OCI-LY1 (cell line): Measurements from ENCODE around the gene NKAIN2.

Experiments used
- H2AFZ ChIP-seq: fragments of 200-600 bp; sonication (generic), shearing (Covaris generic); 2 replicates; pipeline ENCODE4 v1.6.0; 2014; ENCODE audit warnings: antibody characterized with exemption, mild to moderate bottlenecking, low read length
- H3F3A ChIP-seq: fragments of 200-600 bp; sonication (generic), shearing (Covaris generic); 2 replicates; pipeline ENCODE4 v1.6.0; 2014; ENCODE audit warnings: mild to moderate bottlenecking, antibody characterized with exemption, low read length, moderate library complexity; ENCODE audit not compliant: insufficient read depth
- H3K27ac ChIP-seq: fragments of 200-600 bp; sonication (generic); 2 replicates; pipeline ENCODE4 v1.5.1; 2014; ENCODE audit warnings: low read length, mixed run types, mild to moderate bottlenecking, low read depth; ENCODE audit not compliant: poor library complexity, severe bottlenecking
- H3K27me3 ChIP-seq: fragments of 200-600 bp; sonication (generic); 2 replicates; pipeline ENCODE4 v1.6.0; 2014; ENCODE audit warnings: antibody characterized with exemption, mild to moderate bottlenecking, low read length, moderate library complexity; ENCODE audit not compliant: insufficient read depth
- H3K36me3 ChIP-seq: fragments of 200-600 bp; sonication (generic); 2 replicates; pipeline ENCODE4 v1.6.1; 2014; ENCODE audit warnings: mild to moderate bottlenecking, antibody characterized with exemption, low read length, moderate library complexity, mixed read lengths; ENCODE audit not compliant: insufficient read depth
- H3K4me1 ChIP-seq: fragments of 200-600 bp; sonication (generic); 2 replicates; pipeline ENCODE4 v1.5.1; 2014; ENCODE audit warnings: mild to moderate bottlenecking, low read length, moderate library complexity; ENCODE audit not compliant: insufficient read depth, severe bottlenecking
- H3K4me2 ChIP-seq: fragments of 200-600 bp; sonication (generic), shearing (Covaris generic); 2 replicates; pipeline ENCODE4 v1.6.1; 2014; ENCODE audit warnings: low read length
- H3K4me3 ChIP-seq: fragments of 200-600 bp; sonication (generic); 2 replicates; pipeline ENCODE4 v1.5.1; 2014; ENCODE audit warnings: low read length, low read depth, mild to moderate bottlenecking, mixed read lengths; ENCODE audit not compliant: poor library complexity, severe bottlenecking
- H3K79me2 ChIP-seq: fragments of 200-600 bp; shearing (Covaris generic); 2 replicates; pipeline ENCODE4 v1.6.1; 2016; ENCODE audit warnings: mixed run types, low read length, mixed read lengths; ENCODE audit not compliant: insufficient read depth
- H3K9ac ChIP-seq: fragments of 200-600 bp; sonication (generic), shearing (Covaris generic); 2 replicates; pipeline ENCODE4 v1.6.1; 2014; ENCODE audit warnings: mild to moderate bottlenecking, low read length, mixed read lengths
- H3K9me2 ChIP-seq: fragments of 200-600 bp; sonication (generic), shearing (Covaris generic); 2 replicates; pipeline ENCODE4 v1.6.1; 2014; ENCODE audit warnings: low read depth, mild to moderate bottlenecking, low read length, mixed read lengths
- H3K9me3 ChIP-seq: fragments of 200-600 bp; shearing (Covaris generic); 2 replicates; pipeline ENCODE4 v1.6.1; 2014; ENCODE audit warnings: low read length, mixed read lengths
- H4K20me1 ChIP-seq: fragments of 200-600 bp; sonication (generic), shearing (Covaris generic); 2 replicates; pipeline ENCODE4 v1.6.0; 2016; ENCODE audit warnings: mild to moderate bottlenecking, low read length; ENCODE audit not compliant: insufficient read depth
- EZH2 ChIP-seq: fragments of 200-600 bp; sonication (generic), shearing (Covaris generic); IDR thresholded peaks from 2 replicates; pipeline ENCODE4 v1.8.0; 2017; ENCODE audit warnings: borderline replicate concordance, mixed run types, mild to moderate bottlenecking, antibody characterized with exemption, low read length, moderate library complexity, mixed read lengths
- TF ChIP-seq, protein P1 (sequence below): fragments of 200-600 bp; sonication (generic), shearing (Covaris generic); IDR thresholded peaks from 2 replicates; pipeline ENCODE4 v1.5.1; 2017; ENCODE audit warnings: mild to moderate bottlenecking, antibody characterized with exemption, low read length, moderate library complexity, mixed read lengths

Gene NKAIN2

DNA sequence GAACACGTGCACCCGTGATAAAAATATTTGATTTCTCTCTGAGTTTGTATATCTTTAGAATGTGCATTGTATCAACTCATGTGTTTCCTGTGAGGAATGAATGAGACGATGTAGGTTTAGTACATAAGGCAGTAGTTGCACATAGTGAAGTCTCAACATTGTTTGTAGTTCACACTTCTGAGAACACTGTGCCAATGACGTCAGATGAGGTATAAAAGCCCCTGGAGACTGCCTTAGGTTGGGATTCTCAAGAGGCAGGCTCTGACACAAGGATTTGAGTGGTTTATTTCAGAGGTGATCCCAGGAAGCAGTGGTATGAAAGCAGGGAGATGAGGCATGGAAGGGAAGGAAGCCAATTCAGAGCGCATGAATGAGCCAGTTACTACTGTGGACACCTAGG, 2.6 kb upstream of the NKAIN2 start:
- Histone ChIP-seq H3K4me3 (no peak overlapping the region), H3F3A (no peaks in the 10 kb centered on the region)

GRCh38 chr6:123802351-123802696, 1.3 kb upstream of the NKAIN2 start:
- no peaks in the 10 kb centered on the region for H3K4me1 ChIP-seq
- H4K20me1 ChIP-seq = no peaks in the 10 kb centered on the region
- no peak overlapping the region for H3K27ac ChIP-seq
- no peak overlapping the region for H2AFZ ChIP-seq
- no peaks in the 10 kb centered on the region for H3K36me3 ChIP-seq
- no peak overlapping the region for H3K9ac ChIP-seq
- no peaks in the 10 kb centered on the region for H3K9me3 ChIP-seq
- no peak overlapping the region for H3K4me2 ChIP-seq
- H3K79me2 ChIP-seq = no peaks in the 10 kb centered on the region
- H3K27me3 ChIP-seq = no peaks in the 10 kb centered on the region
- H3F3A ChIP-seq = no peaks in the 10 kb centered on the region
- H3K9me2 ChIP-seq = no peaks in the 10 kb centered on the region
- no peak overlapping the region for H3K4me3 ChIP-seq
- TF ChIP-seq EZH2 = no peak
- TF ChIP-seq, protein P1, sequence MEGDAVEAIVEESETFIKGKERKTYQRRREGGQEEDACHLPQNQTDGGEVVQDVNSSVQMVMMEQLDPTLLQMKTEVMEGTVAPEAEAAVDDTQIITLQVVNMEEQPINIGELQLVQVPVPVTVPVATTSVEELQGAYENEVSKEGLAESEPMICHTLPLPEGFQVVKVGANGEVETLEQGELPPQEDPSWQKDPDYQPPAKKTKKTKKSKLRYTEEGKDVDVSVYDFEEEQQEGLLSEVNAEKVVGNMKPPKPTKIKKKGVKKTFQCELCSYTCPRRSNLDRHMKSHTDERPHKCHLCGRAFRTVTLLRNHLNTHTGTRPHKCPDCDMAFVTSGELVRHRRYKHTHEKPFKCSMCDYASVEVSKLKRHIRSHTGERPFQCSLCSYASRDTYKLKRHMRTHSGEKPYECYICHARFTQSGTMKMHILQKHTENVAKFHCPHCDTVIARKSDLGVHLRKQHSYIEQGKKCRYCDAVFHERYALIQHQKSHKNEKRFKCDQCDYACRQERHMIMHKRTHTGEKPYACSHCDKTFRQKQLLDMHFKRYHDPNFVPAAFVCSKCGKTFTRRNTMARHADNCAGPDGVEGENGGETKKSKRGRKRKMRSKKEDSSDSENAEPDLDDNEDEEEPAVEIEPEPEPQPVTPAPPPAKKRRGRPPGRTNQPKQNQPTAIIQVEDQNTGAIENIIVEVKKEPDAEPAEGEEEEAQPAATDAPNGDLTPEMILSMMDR = no peak; the same call in 1 of the 2 replicates

More for the DNA sequence above, 2.6 kb upstream of the NKAIN2 start:
- Histone ChIP-seq H3K36me3 (no peaks in the 10 kb centered on the region), H4K20me1 (no peaks in the 10 kb centered on the region), H3K9me2 (no peaks in the 10 kb centered on the region), H2AFZ (no peak overlapping the region), H3K4me1 (no peaks in the 10 kb centered on the region), H3K79me2 (no peaks in the 10 kb centered on the region), H3K9me3 (no peaks in the 10 kb centered on the region), H3K9ac (no peak overlapping the region), H3K27me3 (no peaks in the 10 kb centered on the region), H3K27ac (no peak overlapping the region), H3K4me2 (no peak overlapping the region)
- TF ChIP-seq EZH2 = no peak
- TF ChIP-seq, protein P1 = no peak

GRCh38 chr6:123802697-123803503, 765 bp upstream of the NKAIN2 start:
- Histone ChIP-seq H3K4me3 (no peak overlapping the region), H3K4me2 (no peak overlapping the region), H3K9me3 (no peaks in the 10 kb centered on the region), H4K20me1 (no peaks in the 10 kb centered on the region), H3K4me1 (no peaks in the 10 kb centered on the region), H3K9me2 (no peaks in the 10 kb centered on the region), H3K9ac (no peak overlapping the region), H3K27ac (no peak overlapping the region), H3K79me2 (no peaks in the 10 kb centered on the region), H3F3A (no peaks in the 10 kb centered on the region), H3K27me3 (no peaks in the 10 kb centered on the region), H2AFZ (no peak overlapping the region), H3K36me3 (no peaks in the 10 kb centered on the region)
- TF ChIP-seq EZH2 = no peak
- TF ChIP-seq, protein P1 = peak; percentile 86; the same call in 1 of the 2 replicates
